Endothelial cell of umbilical vein (primary cell): Measurements from ENCODE around the gene ARMC7.
"Not testable (repeated sequence)": the region's sequence is repeated elsewhere in the genome, so short reads cannot be mapped to it uniquely, and the experiment has no call there.

Experiments used
- CTCF ChIP-seq, 2 donors: IDR thresholded peaks; 1 replicate in 1 of 2; 2 replicates in 1 of 2; pipeline ENCODE4 v1.5.1; 2011; ENCODE audit warnings: low read length in 2 of 2, mild to moderate bottlenecking in 2 of 2, moderate library complexity in 2 of 2, control low read depth in 1 of 2, inconsistent platforms in 1 of 2, low read depth in 1 of 2; ENCODE audit not compliant: insufficient read depth in 1 of 2; ENCODE audit errors: extremely low read depth in 1 of 2
- JUN ChIP-seq: IDR thresholded peaks from 2 replicates; pipeline ENCODE4 v1.6.1; 2011; ENCODE audit warnings: borderline replicate concordance, low read depth; ENCODE audit not compliant: insufficient read length, insufficient read depth
- POLR2A ChIP-seq: IDR thresholded peaks from 2 replicates; pipeline ENCODE4 v1.6.1; 2012; ENCODE audit warnings: low read depth, mild to moderate bottlenecking, control low read depth, low read length

- not testable (repeated sequence) for TF ChIP-seq CTCF (IDR thresholded peaks at IDR 0.05; ENCODE audit: extremely low read depth in 1 of 2, insufficient read depth in 1 of 2, low read depth in 1 of 2, low read length in 2 of 2); POLR2A; JUN
These were observed 38.1 kb upstream of the ARMC7 start for GRCh38 chr17:75071478-75072271.
